CD4-positive, alpha-beta T cell (primary cell): ENCODE measurements around the gene PLA2G4B. TPM values are rescaled to one million over a fixed set of nuclear protein-coding genes. Genes with fewer than 3 reads are reported as not detected.

Source experiments
- ATAC-seq: fragments of 200-7000 bp; cut with Tn5 transposase; one replicate; pipeline ENCODE4 v1.10.0; 2022; ENCODE audit warnings: mild to moderate bottlenecking; ENCODE audit not compliant: poor library complexity
- CTCF ChIA-PET: fragments of 350-600 bp; sonication (Branson Sonifier 250); formaldehyde crosslinking; loops from one replicate; lab custom pipeline; 2021; ENCODE audit warnings: antibody characterized with exemption, inconsistent platforms; lab: Charles Lee
- POLR2A ChIA-PET: fragments of 350-600 bp; sonication (Branson Sonifier 250); formaldehyde crosslinking; loops from one replicate; lab custom pipeline; 2021; ENCODE audit warnings: antibody characterized with exemption, inconsistent platforms; lab: Charles Lee
- DNase-seq, 14 experiments: peaks; one replicate each; pipeline ENCODE4 v3.0.0-alpha.2; 2013 to 2020; ENCODE audit warnings: mixed read lengths in 2 of 14
- H3K27ac ChIP-seq, 2 donors: one replicate each; pipeline versions ENCODE4 v1.5.1 to v1.7.0; 2013; ENCODE audit warnings: low read length in 2 of 2, low read depth in 1 of 2, mild to moderate bottlenecking in 1 of 2
- H3K27me3 ChIP-seq, 2 experiments: 1 replicate in 1 of 2; 2 replicates in 1 of 2; pipeline versions ENCODE4 v1.6.1 to v1.7.0; 2013; ENCODE audit warnings: low read length in 2 of 2, control low read depth in 1 of 2, mild to moderate bottlenecking in 1 of 2, moderate library complexity in 1 of 2; ENCODE audit not compliant: insufficient read depth in 2 of 2, control insufficient read depth in 1 of 2
- H3K36me3 ChIP-seq: one replicate; pipeline ENCODE4 v1.6.1; 2013; ENCODE audit warnings: low read length, control low read depth; ENCODE audit not compliant: insufficient read depth
- H3K4me1 ChIP-seq: one replicate; pipeline ENCODE4 v1.6.1; 2013; ENCODE audit warnings: low read length, control low read depth; ENCODE audit not compliant: insufficient read depth
- H3K4me3 ChIP-seq: one replicate; pipeline ENCODE4 v1.5.1; 2013; ENCODE audit warnings: mild to moderate bottlenecking, low read length, moderate library complexity
- H3K9me3 ChIP-seq, 2 experiments: 1 replicate in 1 of 2; 2 replicates in 1 of 2; pipeline versions ENCODE4 v1.6.1 to v1.7.0; 2013; ENCODE audit warnings: low read length in 2 of 2, mild to moderate bottlenecking in 2 of 2, control low read depth in 1 of 2, moderate library complexity in 1 of 2; ENCODE audit not compliant: control insufficient read depth in 1 of 2, insufficient read depth in 1 of 2
- H3K27ac Mint-ChIP-seq: one replicate; pipeline ENCODE4 v1.8.0; 2020; ENCODE audit warnings: mixed read lengths
- H3K27me3 Mint-ChIP-seq: one replicate; pipeline ENCODE4 v1.8.0; 2021; ENCODE audit warnings: mixed read lengths
- H3K36me3 Mint-ChIP-seq: one replicate; pipeline ENCODE4 v1.8.0; 2021; ENCODE audit warnings: low read depth, mixed read lengths
- H3K4me1 Mint-ChIP-seq: one replicate; pipeline ENCODE4 v1.8.0; 2021; ENCODE audit warnings: low read depth, mixed read lengths
- H3K4me3 Mint-ChIP-seq: one replicate; pipeline ENCODE4 v1.8.0; 2020; ENCODE audit warnings: mild to moderate bottlenecking, mixed read lengths
- H3K9me3 Mint-ChIP-seq: one replicate; pipeline ENCODE4 v1.8.0; 2020; ENCODE audit warnings: mixed read lengths
- CTCF ChIP-seq: fragments of 200-600 bp; IDR thresholded peaks from one replicate; pipeline ENCODE4 v1.8.0; 2022; ENCODE audit warnings: antibody characterized with exemption, mild to moderate bottlenecking
- intact Hi-C, 2 experiments: fragments of 100-400 bp; cut with DNase I in 1 of 2; cut with micrococcal nuclease in 1 of 2; formaldehyde crosslinking; loops; one replicate each; pipeline versions ENCODE4 v1.15.1 to v1.9.0; 2023 to 2025; cut with DNase I, micrococcal nuclease
- total RNA-seq, 174 experiments: library from RNA in 2 of 174; stranded (reverse) in 2 of 174; gene quantifications; one replicate each; pipeline ENCODE4 v1.2.3 and lab custom pipeline; 2021 to 2026

The PLA2G4B gene
- total RNA-seq, 2 experiments from 2014 or later, result 33.7 to 34.6 TPM

DNA sequence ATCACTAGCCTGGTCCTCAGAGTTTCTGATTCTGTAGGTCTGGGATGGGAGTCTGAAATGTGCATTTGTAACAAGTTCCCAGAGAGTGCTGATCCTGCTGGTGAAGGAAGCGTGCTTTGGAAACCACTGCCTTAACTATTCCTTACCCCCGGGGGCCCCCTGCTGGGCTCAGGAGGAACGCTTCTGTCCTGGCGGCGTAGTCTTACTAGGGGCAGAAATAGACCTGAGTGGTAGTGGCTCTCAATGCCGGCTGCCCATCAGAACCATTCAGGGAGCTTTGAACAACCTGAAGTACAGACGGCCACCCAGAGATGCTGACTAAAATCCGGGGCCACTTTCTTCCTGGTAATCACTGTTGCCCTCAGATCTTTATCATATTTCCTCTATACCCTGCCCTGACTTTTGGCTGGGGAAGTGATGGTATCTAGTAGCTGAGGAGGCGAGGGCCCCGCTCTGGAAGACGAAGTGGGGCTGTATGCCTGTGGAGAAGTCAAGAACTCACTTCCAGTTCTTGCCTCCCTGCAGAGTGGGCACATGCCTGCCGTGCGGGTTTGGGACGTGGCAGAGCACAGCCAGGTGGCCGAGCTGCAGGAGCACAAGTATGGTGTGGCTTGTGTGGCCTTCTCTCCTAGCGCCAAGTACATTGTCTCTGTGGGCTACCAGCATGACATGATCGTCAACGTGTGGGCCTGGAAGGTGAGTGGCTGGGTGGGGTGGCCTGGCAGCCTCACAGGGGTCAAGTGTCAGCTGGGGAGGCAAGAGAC, 27.0 kb upstream of the PLA2G4B start:
- Histone ChIP-seq H3K9me3 (no peaks in the 10 kb centered on the region), H3K36me3 (peaks cover 32% of the 10 kb centered on the region), H3K4me3 (no peak overlapping the region), H3K4me1 (peaks cover 19% of the 10 kb centered on the region), H3K27ac (no peak overlapping the region), H3K27me3 (no peaks in the 10 kb centered on the region)
- POLR2A ChIA-PET, result interaction anchor here (1.3 to 3.1 kb wide), 4 partner anchors 16 to 115 kb away, joined by 3 to 39 read pairs (median 8); partner anchors contain the start of genes JMJD7 and MAPKBP1
- Mint-ChIP-seq H3K4me3 (no peak overlapping the region), H3K27me3 (no peaks in the 10 kb centered on the region), H3K4me1 (peaks cover 12% of the 10 kb centered on the region), H3K27ac (peak overlapping the region; percentile 43), H3K9me3 (no peaks in the 10 kb centered on the region), H3K36me3 (peaks cover 36% of the 10 kb centered on the region)
- DNase-seq, result peak; percentile 62 to 88 (median 70)
- CTCF ChIA-PET, result interaction anchor here (0.7 to 4.1 kb wide), 9 partner anchors 34 to 345 kb away, joined by 3 to 91 read pairs (median 5); partner anchors contain the start of gene MAPKBP1
- intact Hi-C loops, result loop anchor here (1.0 to 10.0 kb wide), 10 partner anchors 39 to 907 kb away; partner anchors contain the start of gene TYRO3 (in 1 of the 2)
- peak; percentile 92 for TF ChIP-seq CTCF
- ATAC-seq, result peak; percentile 97

DNA sequence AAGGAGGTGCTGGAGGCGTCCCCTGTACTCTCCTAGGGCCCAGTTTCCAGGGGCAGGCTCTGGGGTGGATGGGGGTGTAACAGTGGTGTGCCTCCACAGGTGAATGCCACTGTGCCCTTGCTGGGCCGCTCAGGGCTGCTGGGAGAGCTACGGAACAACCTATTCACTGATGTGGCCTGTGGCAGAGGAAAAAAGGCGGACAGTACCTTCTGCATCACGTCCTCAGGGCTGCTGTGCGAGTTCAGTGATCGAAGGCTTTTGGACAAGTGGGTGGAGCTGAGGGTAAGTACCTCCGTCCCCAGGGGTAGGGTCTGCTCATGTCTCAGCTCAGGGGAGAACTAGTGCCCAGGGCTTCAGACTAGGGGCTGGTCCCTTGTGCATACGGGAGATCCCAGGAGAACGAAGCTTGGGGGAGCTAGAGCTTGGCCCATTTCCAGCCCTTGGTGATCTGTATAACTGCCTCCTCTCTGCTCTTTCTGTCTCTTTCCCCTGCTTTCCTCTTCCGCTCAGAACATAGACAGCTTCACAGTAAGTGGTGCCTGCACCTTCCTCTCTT, 25.7 kb upstream of the PLA2G4B start:
- H3K27ac ChIP-seq, result no peak overlapping the region
- H3K9me3 Mint-ChIP-seq, result no peaks in the 10 kb centered on the region
- intact Hi-C loops, result loop anchor here (5.0 to 10.0 kb wide), 5 partner anchors 89 to 908 kb away; partner anchors contain the start of gene TYRO3 (in 1 of the 2)
- H3K27me3 Mint-ChIP-seq, result no peaks in the 10 kb centered on the region
- POLR2A ChIA-PET, result interaction anchor here (1.9 to 3.1 kb wide), 2 partner anchors 15 to 40 kb away, joined by 5 to 39 read pairs; partner anchors contain the start of genes JMJD7 and MAPKBP1
- peaks cover 43% of the 10 kb centered on the region for H3K36me3 ChIP-seq
- DNase-seq (no peak), ATAC-seq (no peak)
- H3K4me1 Mint-ChIP-seq, result peaks cover 12% of the 10 kb centered on the region
- no peak overlapping the region for H3K4me3 Mint-ChIP-seq
- H3K36me3 Mint-ChIP-seq, result peaks cover 48% of the 10 kb centered on the region
- H3K4me3 ChIP-seq, result no peak overlapping the region
- TF ChIP-seq CTCF, result no peak
- H3K27me3 ChIP-seq, result no peaks in the 10 kb centered on the region
- H3K27ac Mint-ChIP-seq, result no peak overlapping the region
- CTCF ChIA-PET, result interaction anchor here (1.2 to 4.1 kb wide), 5 partner anchors 14 to 117 kb away, joined by 3 to 91 read pairs (median 6); partner anchors contain the start of gene MAPKBP1
- H3K9me3 ChIP-seq, result no peaks in the 10 kb centered on the region
- peaks cover 19% of the 10 kb centered on the region for H3K4me1 ChIP-seq

DNA sequence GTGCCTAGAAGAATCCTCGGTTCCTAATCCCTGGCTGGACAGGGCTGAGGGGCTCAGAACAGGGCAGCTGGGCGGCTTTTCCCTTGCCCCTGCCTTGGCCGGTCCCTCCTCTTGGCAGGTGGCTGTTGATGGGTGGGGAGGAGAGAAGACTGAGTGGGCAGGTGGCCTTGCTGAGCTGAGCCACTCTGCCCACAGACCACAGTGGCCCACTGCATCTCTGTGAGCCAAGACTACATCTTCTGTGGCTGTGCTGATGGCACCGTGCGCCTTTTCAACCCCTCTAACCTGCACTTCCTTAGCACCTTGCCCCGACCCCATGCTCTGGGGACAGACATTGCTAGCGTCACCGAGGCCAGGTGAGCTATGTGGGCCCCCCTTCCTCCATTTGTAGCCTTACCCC, 25.2 kb upstream of the PLA2G4B start:
- Histone ChIP-seq H3K4me3 (no peak overlapping the region), H3K9me3 (no peaks in the 10 kb centered on the region), H3K27me3 (no peaks in the 10 kb centered on the region), H3K27ac (no peak overlapping the region), H3K4me1 (peaks cover 19% of the 10 kb centered on the region), H3K36me3 (peaks cover 48% of the 10 kb centered on the region)
- Mint-ChIP-seq H3K9me3 (no peaks in the 10 kb centered on the region), H3K27ac (no peak overlapping the region), H3K4me1 (peaks cover 12% of the 10 kb centered on the region), H3K36me3 (peaks cover 54% of the 10 kb centered on the region), H3K27me3 (no peaks in the 10 kb centered on the region), H3K4me3 (no peak overlapping the region)
- ChIA-PET CTCF (interaction anchor here (1.3 to 1.7 kb wide), 2 partner anchors 14 to 41 kb away, joined by 3 to 6 read pairs; no protein-coding TSS in a partner anchor), POLR2A (no interaction called here)
- DNase-seq (no peak), ATAC-seq (no peak)
- intact Hi-C loops, result loop anchor here (5.0 to 10.0 kb wide), 5 partner anchors 89 to 909 kb away; partner anchors contain the start of gene TYRO3 (in 1 of the 2)
- TF ChIP-seq CTCF, result no peak
